22Rv1 (cell line): ENCODE results near the gene IGFBP5.

Experiments
- CTCF ChIP-seq: fragments of 450-650 bp; IDR thresholded peaks from 2 replicates; pipeline ENCODE4 v1.5.1; 2017; ENCODE audit warnings: mild to moderate bottlenecking
- ZFX ChIP-seq: fragments of 450-650 bp; IDR thresholded peaks from 2 replicates; pipeline ENCODE4 v1.6.1; 2017; ENCODE audit warnings: antibody characterized with exemption, borderline replicate concordance

GRCh38 chr2:216649574-216649973, 45.8 kb downstream of the IGFBP5 start:
- TF ChIP-seq CTCF (no peak), ZFX (no peak)
